Measurements from ENCODE around the gene CLPSL2. TPM values are rescaled to one million over a fixed set of nuclear protein-coding genes. Genes with fewer than 3 reads are reported as not detected.

CLPSL2 gene
- total RNA-seq, 4 donors from 2014 or later, result not detected

DNA sequence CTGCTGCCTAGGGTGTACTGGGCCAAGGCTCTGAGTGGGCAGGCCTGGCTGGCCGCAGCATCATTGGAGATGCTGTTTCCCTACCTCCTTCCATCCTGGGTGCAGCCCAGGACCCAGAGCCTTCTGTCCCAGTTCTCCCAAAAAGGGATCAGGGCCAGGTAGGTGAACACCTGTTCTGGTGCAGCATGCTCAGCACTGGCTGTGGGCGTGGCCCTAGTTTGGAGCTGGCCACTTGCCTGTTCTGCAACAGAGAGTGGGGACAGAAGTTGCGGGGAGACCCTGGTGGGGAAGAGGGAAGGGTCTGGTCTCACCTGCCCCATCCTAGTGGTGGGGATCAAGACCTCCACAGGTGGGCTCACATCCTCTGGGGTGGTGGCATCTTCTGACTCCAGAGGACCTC is 40.9 kb upstream of the CLPSL2 start:
- DNase-seq (ENCODE audit: low spot score in 2 of 2), result no peak

DNA sequence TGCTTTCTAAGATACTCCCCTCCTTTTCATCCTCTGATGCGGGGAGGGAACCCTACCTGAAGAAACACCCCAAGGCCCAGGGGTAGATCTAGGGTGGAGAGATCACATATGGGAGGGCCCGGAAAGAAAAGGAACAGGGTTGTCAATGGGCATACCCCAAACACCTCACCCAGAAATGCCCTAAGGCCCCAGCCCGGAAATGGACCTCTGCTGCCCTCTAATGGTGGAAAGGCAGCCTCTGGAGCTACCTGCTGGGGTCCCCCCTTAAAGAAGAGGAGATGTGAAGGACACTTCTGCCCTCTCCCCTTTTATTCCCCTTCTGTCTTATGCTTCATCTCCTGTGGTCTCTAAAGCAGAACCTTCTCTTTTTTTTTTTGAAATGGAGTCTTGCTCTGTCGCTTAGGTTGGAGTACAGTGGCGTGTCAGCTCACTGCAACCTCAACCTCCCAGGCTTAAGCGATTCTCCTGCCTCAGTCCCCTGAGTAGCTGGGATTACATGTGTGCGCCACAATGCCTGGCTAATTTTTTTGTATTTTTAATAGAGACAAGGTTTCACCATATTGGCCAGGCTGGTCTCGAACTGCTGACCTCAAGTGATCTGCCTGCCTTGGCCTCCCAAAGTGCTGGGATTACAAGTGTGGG is 40.0 kb upstream of the CLPSL2 start:
- H3K27ac ChIP-seq, result peak overlapping the region in 1 of 4 donors; percentile 100
- no peaks in the 10 kb centered on the region for H3K27me3 ChIP-seq
- no peaks in the 10 kb centered on the region for H3K9me3 ChIP-seq
- DNase-seq (ENCODE audit: low spot score in 2 of 2), result peak; percentile 65 to 86
- WGBS, 2 donors, result 64 to 65% methylated on average over 8 of the region's 8 CpGs
- no peak overlapping the region for H3K4me3 ChIP-seq
- TF ChIP-seq, protein P1, sequence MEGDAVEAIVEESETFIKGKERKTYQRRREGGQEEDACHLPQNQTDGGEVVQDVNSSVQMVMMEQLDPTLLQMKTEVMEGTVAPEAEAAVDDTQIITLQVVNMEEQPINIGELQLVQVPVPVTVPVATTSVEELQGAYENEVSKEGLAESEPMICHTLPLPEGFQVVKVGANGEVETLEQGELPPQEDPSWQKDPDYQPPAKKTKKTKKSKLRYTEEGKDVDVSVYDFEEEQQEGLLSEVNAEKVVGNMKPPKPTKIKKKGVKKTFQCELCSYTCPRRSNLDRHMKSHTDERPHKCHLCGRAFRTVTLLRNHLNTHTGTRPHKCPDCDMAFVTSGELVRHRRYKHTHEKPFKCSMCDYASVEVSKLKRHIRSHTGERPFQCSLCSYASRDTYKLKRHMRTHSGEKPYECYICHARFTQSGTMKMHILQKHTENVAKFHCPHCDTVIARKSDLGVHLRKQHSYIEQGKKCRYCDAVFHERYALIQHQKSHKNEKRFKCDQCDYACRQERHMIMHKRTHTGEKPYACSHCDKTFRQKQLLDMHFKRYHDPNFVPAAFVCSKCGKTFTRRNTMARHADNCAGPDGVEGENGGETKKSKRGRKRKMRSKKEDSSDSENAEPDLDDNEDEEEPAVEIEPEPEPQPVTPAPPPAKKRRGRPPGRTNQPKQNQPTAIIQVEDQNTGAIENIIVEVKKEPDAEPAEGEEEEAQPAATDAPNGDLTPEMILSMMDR (IDR thresholded peaks at IDR 0.05), result peak; percentile 86 to 92 (median 90)
- TF ChIP-seq EP300 (IDR thresholded peaks at IDR 0.05) (peak in 1 of 2 donors; percentile 64), POLR2A (IDR thresholded peaks at IDR 0.05) (no peak)
- H3K4me1 ChIP-seq, result peaks cover 5 to 42% (median 26%) of the 10 kb centered on the region in 4 donors
- H3K36me3 ChIP-seq, result no peaks in the 10 kb centered on the region

More for the DNA sequence above, 40.9 kb upstream of the CLPSL2 start:
- 81 to 91% methylated on average over 3 of the region's 3 CpGs for WGBS, 2 donors
- Histone ChIP-seq H3K36me3 (no peaks in the 10 kb centered on the region), H3K9me3 (no peaks in the 10 kb centered on the region), H3K4me3 (no peak overlapping the region), H3K27me3 (no peaks in the 10 kb centered on the region), H3K4me1 (peaks cover 5 to 50% (median 32%) of the 10 kb centered on the region in 4 donors), H3K27ac (peak overlapping the region in 3 of 4 donors; percentile 5 to 100 (median 30))
- no peak for TF ChIP-seq EP300 (IDR thresholded peaks at IDR 0.05)
- TF ChIP-seq, protein P1 (IDR thresholded peaks at IDR 0.05), result no peak
- TF ChIP-seq POLR2A (IDR thresholded peaks at IDR 0.05), result no peak

DNA sequence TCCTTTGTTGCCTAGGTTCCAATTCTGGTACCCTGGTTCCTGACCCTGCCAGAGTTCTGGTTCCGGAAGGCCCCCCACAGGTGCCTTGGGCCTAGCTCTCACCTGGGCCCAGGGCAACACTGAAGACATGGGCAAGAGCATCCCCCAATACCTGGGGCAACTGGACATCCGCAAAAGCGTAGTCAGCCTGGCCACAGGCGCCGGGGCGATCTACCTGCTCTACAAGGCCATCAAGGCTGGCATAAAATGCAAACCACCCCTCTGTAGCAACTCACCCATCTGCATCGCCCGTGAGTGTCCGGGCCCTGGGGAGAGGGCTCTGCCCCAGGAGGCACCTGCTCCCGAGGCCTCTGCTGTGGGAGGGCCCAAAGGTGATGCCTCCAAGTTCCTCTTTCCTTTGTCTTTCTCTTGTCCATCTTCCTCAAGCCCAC is 39.4 kb upstream of the CLPSL2 start, which contains the start of gene ARMC12:
ARMC12 (plus strand) TSS at position 51 of the 431 bp plus-strand sequence; CDS start at position 128, 77 bp downstream.
- Histone ChIP-seq H3K36me3 (no peaks in the 10 kb centered on the region), H3K27me3 (no peaks in the 10 kb centered on the region), H3K9me3 (no peaks in the 10 kb centered on the region), H3K27ac (peak within 1 kb of the TSS; percentile 5 to 100 (median 24)), H3K4me3 (no peak within 1 kb of the TSS), H3K4me1 (peaks cover 5 to 42% (median 26%) of the 10 kb centered on the region in 4 donors)
- no peak for DNase-seq (ENCODE audit: low spot score in 2 of 2)
- WGBS, 2 donors, result 91 to 96% methylated on average over 6 to 7 of the region's 10 CpGs
- no peak for TF ChIP-seq POLR2A (IDR thresholded peaks at IDR 0.05)
- no peak for TF ChIP-seq EP300 (IDR thresholded peaks at IDR 0.05)
- TF ChIP-seq, protein P1 (IDR thresholded peaks at IDR 0.05), result no peak

DNA sequence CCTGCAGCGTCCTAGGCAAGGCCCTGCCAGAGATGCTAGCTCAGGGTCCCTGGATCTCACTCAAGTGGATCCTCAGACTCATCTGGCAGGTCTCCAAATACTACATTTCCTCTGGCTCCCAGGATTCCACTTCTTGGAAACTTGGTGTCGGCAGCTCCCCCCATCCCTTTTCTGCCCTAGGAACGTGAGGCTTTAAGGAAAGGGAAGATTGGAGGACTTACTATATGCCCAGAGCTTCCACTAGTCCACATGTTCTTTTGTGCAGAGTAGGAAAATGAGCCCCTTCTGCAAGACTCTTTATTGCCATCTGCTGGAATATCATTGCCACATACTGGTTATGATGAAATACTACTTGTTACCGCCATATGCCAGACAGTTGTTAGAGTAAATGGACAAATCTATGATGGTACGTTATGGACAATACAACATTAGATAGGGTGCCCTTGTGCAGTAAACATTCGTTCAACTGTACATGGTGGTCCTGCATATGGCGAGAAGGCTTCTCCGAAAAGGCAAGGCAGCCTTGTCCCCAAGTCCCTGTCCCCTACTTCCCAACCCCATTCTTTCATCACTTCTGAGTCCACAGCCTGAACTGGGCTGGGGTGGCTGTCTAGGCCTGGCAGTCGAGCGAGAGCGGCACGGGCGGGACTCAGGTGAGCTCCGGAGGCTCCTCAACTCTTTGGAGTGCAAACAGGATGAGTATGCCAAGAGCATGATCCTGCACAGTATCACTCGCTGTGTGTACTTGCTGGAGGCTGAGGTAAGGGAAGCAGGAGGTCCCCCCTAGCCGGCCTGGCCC is 38.8 kb upstream of the CLPSL2 start:
- DNase-seq (ENCODE audit: low spot score in 2 of 2), result no peak
- TF ChIP-seq POLR2A (IDR thresholded peaks at IDR 0.05), result no peak
- TF ChIP-seq, protein P1 (IDR thresholded peaks at IDR 0.05), result peak; percentile 74 to 98 (median 83)
- TF ChIP-seq EP300 (IDR thresholded peaks at IDR 0.05), result peak in 1 of 2 donors; percentile 71
- no peak overlapping the region for H3K4me3 ChIP-seq
- 66% methylated on average over 15 to 16 of the region's 16 CpGs for WGBS, 2 donors
- H3K27ac ChIP-seq, result peak overlapping the region in 2 of 4 donors; percentile 19 to 100
- H3K36me3 ChIP-seq, result no peaks in the 10 kb centered on the region
- no peaks in the 10 kb centered on the region for H3K27me3 ChIP-seq
- H3K9me3 ChIP-seq, result no peaks in the 10 kb centered on the region
- H3K4me1 ChIP-seq, result peaks cover 3 to 39% (median 21%) of the 10 kb centered on the region in 4 donors

All from tibial nerve (tissue), 4 donors.